ENCODE data around the gene PKP3.
"Not testable (repeated sequence)": the region's sequence is repeated elsewhere in the genome, so short reads cannot be mapped to it uniquely, and the experiment has no call there.

Gene PKP3

GRCh38 chr11:359181-359714, 34.8 kb upstream of the PKP3 start:
- TF ChIP-seq ZFX (IDR thresholded peaks at IDR 0.05; ENCODE audit: borderline replicate concordance) (no peak), CTCF (IDR thresholded peaks at IDR 0.05) (no peak)
- no peak overlapping the region for H3K27ac ChIP-seq

- TF ChIP-seq ZFX (IDR thresholded peaks at IDR 0.05; ENCODE audit: borderline replicate concordance) (no peak), CTCF (IDR thresholded peaks at IDR 0.05) (no peak)
- no peak overlapping the region for H3K27ac ChIP-seq
Observed at GRCh38 chr11:360326-361280, 33.4 kb upstream of the PKP3 start.

GRCh38 chr11:362642-363442, 31.2 kb upstream of the PKP3 start:
- H3K27ac ChIP-seq, result no peak overlapping the region
- TF ChIP-seq ZFX (IDR thresholded peaks at IDR 0.05; ENCODE audit: borderline replicate concordance) (no peak), CTCF (IDR thresholded peaks at IDR 0.05) (no peak)

- not testable (repeated sequence) for H3K27ac ChIP-seq
Observed at GRCh38 chr11:363443-363805, 30.6 kb upstream of the PKP3 start.

GRCh38 chr11:363948-364761, 29.9 kb upstream of the PKP3 start:
- TF ChIP-seq ZFX (IDR thresholded peaks at IDR 0.05; ENCODE audit: borderline replicate concordance) (no peak), CTCF (IDR thresholded peaks at IDR 0.05) (peak; percentile 85)
- no peak overlapping the region for H3K27ac ChIP-seq

- H3K27ac ChIP-seq, result no peak overlapping the region
- no peak for TF ChIP-seq CTCF (IDR thresholded peaks at IDR 0.05)
Observed at GRCh38 chr11:364991-365725, 28.9 kb upstream of the PKP3 start.

- TF ChIP-seq ZFX (IDR thresholded peaks at IDR 0.05; ENCODE audit: borderline replicate concordance), result no peak
- TF ChIP-seq CTCF (IDR thresholded peaks at IDR 0.05), result no peak
- H3K27ac ChIP-seq, result no peak overlapping the region
Observed at GRCh38 chr11:365831-366230, 28.2 kb upstream of the PKP3 start.
